DND-41 (cell line): ENCODE measurements around the gene ELAVL1.

Experiments used
- ATAC-seq: fragments of 200-7000 bp; cut with Tn5 transposase; 3 replicates; pipeline ENCODE4 v1.9.1; 2021; ENCODE audit warnings: low read depth; ENCODE audit not compliant: insufficient read depth
- DNase-seq: peaks from one replicate; pipeline ENCODE4 v3.0.0-alpha.2; 2020
- H2AFZ ChIP-seq: 2 replicates; pipeline ENCODE4 v1.6.0; 2012; ENCODE audit warnings: low read depth, low read length
- H3K27ac ChIP-seq: 2 replicates; pipeline ENCODE4 v1.5.1; 2012; ENCODE audit warnings: low read length, inconsistent platforms
- H3K27me3 ChIP-seq: fragments of 200-600 bp; sonication (generic); 2 replicates; pipeline ENCODE4 v1.6.0; 2012; ENCODE audit warnings: low read length, mild to moderate bottlenecking, inconsistent platforms; ENCODE audit not compliant: insufficient read depth, poor library complexity
- H3K36me3 ChIP-seq: 2 replicates; pipeline ENCODE4 v1.5.1; 2012; ENCODE audit warnings: low read length, inconsistent platforms; ENCODE audit not compliant: insufficient read depth
- H3K4me1 ChIP-seq: 2 replicates; pipeline ENCODE4 v1.5.1; 2012; ENCODE audit warnings: mild to moderate bottlenecking, low read length; ENCODE audit not compliant: insufficient read depth
- H3K4me2 ChIP-seq: 2 replicates; pipeline ENCODE4 v1.6.0; 2012; ENCODE audit warnings: mild to moderate bottlenecking, moderate library complexity, low read length, inconsistent platforms; ENCODE audit not compliant: insufficient read depth
- H3K4me3 ChIP-seq, 2 experiments: fragments of 200-600 bp in 1 of 2; shearing (Covaris generic) in 1 of 2; 2 replicates each; pipeline ENCODE4 v1.5.1; 2012 to 2016; ENCODE audit warnings: inconsistent platforms in 2 of 2, low read length in 2 of 2, mild to moderate bottlenecking in 2 of 2, low read depth in 1 of 2, moderate library complexity in 1 of 2
- H3K79me2 ChIP-seq: 2 replicates; pipeline ENCODE4 v1.6.0; 2012; ENCODE audit warnings: low read length, inconsistent platforms; ENCODE audit not compliant: insufficient read depth
- H3K9ac ChIP-seq: 2 replicates; pipeline ENCODE4 v1.6.0; 2012; ENCODE audit warnings: low read depth, mild to moderate bottlenecking, inconsistent platforms, low read length, moderate library complexity
- H3K9me3 ChIP-seq: 2 replicates; pipeline ENCODE4 v1.5.1; 2012; ENCODE audit warnings: low read length, moderate library complexity, mild to moderate bottlenecking, inconsistent platforms; ENCODE audit not compliant: insufficient read depth, severe bottlenecking
- H4K20me1 ChIP-seq: 2 replicates; pipeline ENCODE4 v1.6.0; 2012; ENCODE audit warnings: low read length; ENCODE audit not compliant: insufficient read depth
- EZH2 ChIP-seq: IDR thresholded peaks from 3 replicates; pipeline ENCODE4 v1.6.1; 2012; ENCODE audit warnings: borderline replicate concordance, low read depth, mild to moderate bottlenecking, moderate library complexity, low read length, inconsistent platforms; ENCODE audit not compliant: severe bottlenecking
- TF ChIP-seq, protein P1 (sequence below): IDR thresholded peaks from 2 replicates; pipeline ENCODE4 v1.5.1; 2012; ENCODE audit warnings: borderline replicate concordance, low read length, moderate library complexity, mild to moderate bottlenecking; ENCODE audit not compliant: poor library complexity, severe bottlenecking; ENCODE audit errors: extremely low read depth

ELAVL1 gene

DNA sequence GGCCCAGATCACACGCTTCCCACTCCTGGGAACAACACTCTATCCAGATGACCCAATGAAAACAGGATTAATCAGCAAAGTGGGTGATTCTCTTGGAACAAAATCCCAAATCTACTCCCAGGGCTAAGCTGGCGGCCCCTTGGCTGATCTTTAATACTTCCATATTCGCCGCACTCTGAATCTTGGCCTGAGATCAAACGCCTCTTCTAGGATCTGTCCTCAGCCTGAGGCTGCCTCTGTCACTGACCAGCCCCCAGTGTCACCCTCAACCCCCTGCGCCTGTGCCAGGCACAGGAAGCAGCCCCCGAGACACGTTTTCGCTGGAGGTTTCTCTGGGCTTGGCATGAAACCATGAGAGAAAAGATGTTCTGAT is 77.1 kb downstream of the ELAVL1 start:
- no peak for TF ChIP-seq EZH2
- TF ChIP-seq, protein P1, sequence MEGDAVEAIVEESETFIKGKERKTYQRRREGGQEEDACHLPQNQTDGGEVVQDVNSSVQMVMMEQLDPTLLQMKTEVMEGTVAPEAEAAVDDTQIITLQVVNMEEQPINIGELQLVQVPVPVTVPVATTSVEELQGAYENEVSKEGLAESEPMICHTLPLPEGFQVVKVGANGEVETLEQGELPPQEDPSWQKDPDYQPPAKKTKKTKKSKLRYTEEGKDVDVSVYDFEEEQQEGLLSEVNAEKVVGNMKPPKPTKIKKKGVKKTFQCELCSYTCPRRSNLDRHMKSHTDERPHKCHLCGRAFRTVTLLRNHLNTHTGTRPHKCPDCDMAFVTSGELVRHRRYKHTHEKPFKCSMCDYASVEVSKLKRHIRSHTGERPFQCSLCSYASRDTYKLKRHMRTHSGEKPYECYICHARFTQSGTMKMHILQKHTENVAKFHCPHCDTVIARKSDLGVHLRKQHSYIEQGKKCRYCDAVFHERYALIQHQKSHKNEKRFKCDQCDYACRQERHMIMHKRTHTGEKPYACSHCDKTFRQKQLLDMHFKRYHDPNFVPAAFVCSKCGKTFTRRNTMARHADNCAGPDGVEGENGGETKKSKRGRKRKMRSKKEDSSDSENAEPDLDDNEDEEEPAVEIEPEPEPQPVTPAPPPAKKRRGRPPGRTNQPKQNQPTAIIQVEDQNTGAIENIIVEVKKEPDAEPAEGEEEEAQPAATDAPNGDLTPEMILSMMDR: no peak
- H3K36me3 ChIP-seq: peaks cover 49% of the 10 kb centered on the region
- H3K27me3 ChIP-seq: no peaks in the 10 kb centered on the region
- no peak overlapping the region for H3K9ac ChIP-seq
- H3K27ac ChIP-seq: no peak overlapping the region
- no peak for DNase-seq
- ATAC-seq: no peak
- H3K4me3 ChIP-seq: no peak overlapping the region
- peaks cover 18% of the 10 kb centered on the region for H3K4me1 ChIP-seq
- peaks cover 9% of the 10 kb centered on the region for H3K79me2 ChIP-seq
- no peaks in the 10 kb centered on the region for H3K9me3 ChIP-seq
- peaks cover 46% of the 10 kb centered on the region for H4K20me1 ChIP-seq
- no peak overlapping the region for H3K4me2 ChIP-seq
- H2AFZ ChIP-seq: no peak overlapping the region

DNA sequence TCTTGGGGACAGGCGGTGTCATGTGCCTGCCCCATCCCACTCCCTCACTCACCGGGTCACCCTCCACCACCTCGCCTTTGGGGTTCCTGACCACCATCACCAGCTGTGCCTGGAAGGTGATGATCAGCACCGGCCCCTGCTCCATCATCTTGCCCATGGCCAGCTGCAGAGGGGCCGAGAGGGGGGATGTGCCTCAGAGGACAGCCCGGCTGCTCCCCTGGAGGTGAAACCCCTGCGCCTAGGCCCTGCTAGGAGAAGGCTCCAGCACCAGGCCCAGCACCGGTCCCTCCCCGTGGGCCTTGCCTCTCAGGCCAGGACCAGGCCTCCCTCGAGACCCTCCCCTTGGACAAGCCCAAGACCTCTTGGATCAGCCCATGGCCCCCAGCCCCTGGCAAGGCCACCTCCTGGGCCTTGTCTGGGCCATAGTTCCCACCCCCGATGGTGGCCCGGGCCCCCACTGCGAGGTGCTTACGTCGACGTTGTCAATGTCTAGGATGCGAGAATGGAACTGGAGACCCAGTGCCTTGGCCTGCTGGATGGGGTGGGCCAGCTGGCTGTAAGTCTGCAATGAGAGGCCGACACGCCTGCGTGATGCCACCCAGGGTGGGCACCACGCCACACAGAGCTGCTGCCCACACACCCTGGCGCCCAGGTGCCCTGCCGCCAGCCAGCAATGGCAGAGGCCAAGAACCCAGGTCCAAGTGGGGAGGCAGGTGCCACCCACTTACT is 77.7 kb downstream of the ELAVL1 start:
- H3K9ac ChIP-seq: no peak overlapping the region
- H3K4me1 ChIP-seq: peaks cover 18% of the 10 kb centered on the region
- no peak for DNase-seq
- H2AFZ ChIP-seq: no peak overlapping the region
- H4K20me1 ChIP-seq: peaks cover 47% of the 10 kb centered on the region
- no peaks in the 10 kb centered on the region for H3K27me3 ChIP-seq
- no peak for ATAC-seq
- H3K79me2 ChIP-seq: peaks cover 9% of the 10 kb centered on the region
- peaks cover 48% of the 10 kb centered on the region for H3K36me3 ChIP-seq
- TF ChIP-seq, protein P1: no peak
- no peak for TF ChIP-seq EZH2
- H3K4me2 ChIP-seq: no peak overlapping the region
- no peak overlapping the region for H3K4me3 ChIP-seq
- H3K9me3 ChIP-seq: no peaks in the 10 kb centered on the region
- no peak overlapping the region for H3K27ac ChIP-seq

DNA sequence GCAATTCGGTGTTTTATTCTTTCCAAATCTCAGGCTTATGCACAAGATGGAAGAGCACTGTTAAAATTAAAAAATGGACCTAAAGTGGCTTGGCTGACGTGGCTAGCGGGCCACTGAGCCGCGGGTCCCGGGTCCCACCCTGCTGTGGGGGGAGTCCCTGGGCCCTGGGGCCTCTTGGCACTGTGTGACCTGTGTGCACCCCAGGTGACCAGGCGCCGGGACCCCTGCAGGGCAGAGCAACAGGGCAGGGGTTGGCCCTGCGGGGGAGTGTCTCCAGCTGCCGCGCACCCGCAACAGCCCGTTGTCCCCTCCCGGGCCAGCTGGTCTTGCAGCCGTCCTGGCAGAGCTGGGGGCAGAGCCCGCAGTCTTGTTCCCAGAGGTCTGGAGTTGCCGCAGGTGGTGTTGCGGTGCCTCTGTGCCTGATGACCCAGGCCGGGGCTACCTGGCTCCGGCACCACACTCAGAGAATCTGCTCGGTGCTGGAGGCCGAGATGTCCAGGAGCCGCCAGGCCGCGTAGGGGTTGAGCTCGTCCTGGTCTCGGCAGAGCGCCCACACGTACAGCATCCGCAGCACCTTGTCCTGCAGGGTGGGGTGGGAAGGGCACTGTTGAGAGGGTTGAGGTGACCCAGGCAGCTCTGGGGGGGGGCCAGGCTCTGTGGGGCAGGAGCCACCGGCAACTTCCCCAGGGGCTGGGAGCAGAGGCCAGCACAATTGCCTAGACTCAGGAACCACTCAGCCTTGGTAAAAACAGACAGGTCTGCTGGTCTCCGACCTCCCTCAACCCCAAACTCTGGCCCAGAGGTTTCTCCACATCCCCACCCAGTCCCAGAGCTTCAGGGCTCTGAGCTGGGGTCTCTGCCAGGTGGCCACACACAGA is 78.5 kb downstream of the ELAVL1 start:
- Histone ChIP-seq H3K4me3 (peak overlapping the region in 1 of 2 experiments; percentile 61; a peak in 1 of 4 replicates), H4K20me1 (peaks cover 45% of the 10 kb centered on the region), H3K4me2 (peak overlapping the region; percentile 99; the same call in 1 of the 2 replicates)

More for the DNA sequence above, 78.5 kb downstream of the ELAVL1 start:
- Histone ChIP-seq H2AFZ (no peak overlapping the region), H3K4me1 (peaks cover 24% of the 10 kb centered on the region), H3K27ac (no peak overlapping the region), H3K9me3 (no peaks in the 10 kb centered on the region), H3K36me3 (peaks cover 48% of the 10 kb centered on the region), H3K79me2 (peaks cover 9% of the 10 kb centered on the region), H3K9ac (peak overlapping the region; percentile 52; the same call in 1 of the 2 replicates), H3K27me3 (no peaks in the 10 kb centered on the region)
- no peak for DNase-seq
- TF ChIP-seq EZH2: no peak
- TF ChIP-seq, protein P1: no peak
- no peak for ATAC-seq
